Measurements from ENCODE around the gene OXCT1.
A peak's percentile ranks its signal among the peaks of the same experiment; 100 is the strongest.

The OXCT1 gene

DNA sequence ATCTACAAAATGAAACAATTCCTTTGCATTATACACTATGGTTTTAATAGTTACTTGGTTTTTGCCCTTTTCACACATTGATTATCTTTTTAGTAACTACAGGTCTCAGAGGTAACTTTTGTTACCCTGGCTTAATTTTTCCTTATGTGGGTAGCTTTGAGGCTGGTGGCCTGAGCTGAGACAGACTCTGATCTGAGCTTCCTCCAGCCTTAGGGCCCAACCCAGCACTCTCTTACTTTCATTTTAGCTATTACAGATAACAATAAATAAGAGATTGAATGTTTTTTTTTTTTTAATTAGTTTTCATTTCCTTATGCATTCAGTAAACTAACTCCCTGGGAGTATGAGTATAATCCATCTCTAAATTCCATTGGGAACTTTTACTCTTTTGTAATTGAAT, 15.1 kb upstream of the OXCT1 start:
- no peaks in the 10 kb centered on the region for H3K4me1 ChIP-seq (ENCODE audit: control insufficient read depth, insufficient read depth, low read length)
- no peaks in the 10 kb centered on the region for H3K9me3 ChIP-seq (ENCODE audit: control insufficient read depth, low read length)
- no peak overlapping the region for H3K9ac ChIP-seq (ENCODE audit: low read length)
- no peaks in the 10 kb centered on the region for H3K36me3 ChIP-seq (ENCODE audit: control insufficient read depth, insufficient read depth, low read length)
- no peak overlapping the region for H3K4me3 ChIP-seq (ENCODE audit: low read length)
- no peaks in the 10 kb centered on the region for H3K27me3 ChIP-seq (ENCODE audit: control insufficient read depth, insufficient read depth, low read length)

DNA sequence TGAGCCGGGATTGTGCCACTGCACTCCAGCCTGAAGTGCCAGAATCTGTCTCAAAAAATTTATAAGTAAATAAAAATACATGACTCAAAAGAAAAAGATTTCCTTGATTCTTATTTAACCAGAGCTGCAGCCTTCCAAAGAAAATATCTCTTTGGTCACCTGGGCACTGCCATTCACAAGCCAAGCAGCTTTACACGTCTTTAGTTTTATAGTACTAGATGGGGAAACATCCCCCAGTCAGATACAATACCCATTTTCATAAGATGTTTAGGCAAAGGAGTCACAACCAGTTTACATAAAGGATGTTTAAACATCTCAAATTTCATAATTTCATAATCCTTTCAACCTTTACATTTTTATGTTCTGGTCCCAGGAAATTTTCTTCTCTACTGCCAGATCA, 13.7 kb upstream of the OXCT1 start:
- no peaks in the 10 kb centered on the region for H3K9me3 ChIP-seq (ENCODE audit: control insufficient read depth, low read length)
- H3K36me3 ChIP-seq (ENCODE audit: control insufficient read depth, insufficient read depth, low read length), result no peaks in the 10 kb centered on the region
- no peaks in the 10 kb centered on the region for H3K4me1 ChIP-seq (ENCODE audit: control insufficient read depth, insufficient read depth, low read length)
- no peak overlapping the region for H3K4me3 ChIP-seq (ENCODE audit: low read length)
- H3K27me3 ChIP-seq (ENCODE audit: control insufficient read depth, insufficient read depth, low read length), result no peaks in the 10 kb centered on the region
- no peak overlapping the region for H3K9ac ChIP-seq (ENCODE audit: low read length)

DNA sequence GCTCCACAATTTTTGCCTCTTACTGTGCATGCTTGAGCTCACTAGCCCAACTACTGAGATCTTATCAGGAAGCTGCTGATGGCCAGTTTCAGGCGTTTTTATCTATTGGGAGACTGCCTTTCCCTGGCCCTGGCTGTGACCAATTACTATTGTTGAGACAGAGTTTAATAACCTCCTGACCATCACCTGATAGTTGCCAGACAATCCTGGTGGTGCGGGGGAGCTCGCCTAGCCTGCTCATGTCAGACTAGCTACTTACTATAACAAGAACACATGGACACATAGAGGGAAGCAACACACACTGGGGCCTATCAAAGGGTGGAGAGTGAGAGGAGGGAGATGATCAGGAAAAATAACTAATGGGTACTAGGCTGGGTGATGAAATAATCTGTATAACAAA, 13.0 kb upstream of the OXCT1 start:
- Histone ChIP-seq H3K27me3 (ENCODE audit: control insufficient read depth, insufficient read depth, low read length) (no peaks in the 10 kb centered on the region), H3K9me3 (ENCODE audit: control insufficient read depth, low read length) (no peaks in the 10 kb centered on the region), H3K4me1 (ENCODE audit: control insufficient read depth, insufficient read depth, low read length) (no peaks in the 10 kb centered on the region), H3K4me3 (ENCODE audit: low read length) (no peak overlapping the region), H3K36me3 (ENCODE audit: control insufficient read depth, insufficient read depth, low read length) (no peaks in the 10 kb centered on the region), H3K9ac (ENCODE audit: low read length) (no peak overlapping the region)

DNA sequence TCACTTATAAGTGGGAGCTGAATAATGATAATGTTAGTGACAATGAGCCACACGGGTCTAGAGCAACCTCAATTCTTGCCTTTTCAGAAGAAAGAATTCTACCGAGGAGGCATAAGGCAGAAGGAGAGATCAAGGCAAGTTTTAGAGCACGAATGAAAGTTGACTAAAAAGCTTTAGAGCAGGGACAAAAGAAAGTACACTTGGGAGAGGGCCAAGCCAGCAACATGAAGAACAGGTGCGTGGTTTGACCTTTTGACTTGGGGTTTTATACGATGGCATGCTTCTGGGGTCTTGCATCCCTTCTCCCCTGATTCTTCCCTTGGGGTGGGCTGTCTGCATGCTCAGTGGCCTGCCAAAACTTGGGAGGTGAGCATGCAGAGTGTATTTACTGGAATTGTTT, 12.5 kb upstream of the OXCT1 start:
- no peaks in the 10 kb centered on the region for H3K4me1 ChIP-seq (ENCODE audit: control insufficient read depth, insufficient read depth, low read length)
- no peaks in the 10 kb centered on the region for H3K9me3 ChIP-seq (ENCODE audit: control insufficient read depth, low read length)
- H3K27me3 ChIP-seq (ENCODE audit: control insufficient read depth, insufficient read depth, low read length), result no peaks in the 10 kb centered on the region
- no peaks in the 10 kb centered on the region for H3K36me3 ChIP-seq (ENCODE audit: control insufficient read depth, insufficient read depth, low read length)
- H3K9ac ChIP-seq (ENCODE audit: low read length), result no peak overlapping the region
- no peak overlapping the region for H3K4me3 ChIP-seq (ENCODE audit: low read length)

DNA sequence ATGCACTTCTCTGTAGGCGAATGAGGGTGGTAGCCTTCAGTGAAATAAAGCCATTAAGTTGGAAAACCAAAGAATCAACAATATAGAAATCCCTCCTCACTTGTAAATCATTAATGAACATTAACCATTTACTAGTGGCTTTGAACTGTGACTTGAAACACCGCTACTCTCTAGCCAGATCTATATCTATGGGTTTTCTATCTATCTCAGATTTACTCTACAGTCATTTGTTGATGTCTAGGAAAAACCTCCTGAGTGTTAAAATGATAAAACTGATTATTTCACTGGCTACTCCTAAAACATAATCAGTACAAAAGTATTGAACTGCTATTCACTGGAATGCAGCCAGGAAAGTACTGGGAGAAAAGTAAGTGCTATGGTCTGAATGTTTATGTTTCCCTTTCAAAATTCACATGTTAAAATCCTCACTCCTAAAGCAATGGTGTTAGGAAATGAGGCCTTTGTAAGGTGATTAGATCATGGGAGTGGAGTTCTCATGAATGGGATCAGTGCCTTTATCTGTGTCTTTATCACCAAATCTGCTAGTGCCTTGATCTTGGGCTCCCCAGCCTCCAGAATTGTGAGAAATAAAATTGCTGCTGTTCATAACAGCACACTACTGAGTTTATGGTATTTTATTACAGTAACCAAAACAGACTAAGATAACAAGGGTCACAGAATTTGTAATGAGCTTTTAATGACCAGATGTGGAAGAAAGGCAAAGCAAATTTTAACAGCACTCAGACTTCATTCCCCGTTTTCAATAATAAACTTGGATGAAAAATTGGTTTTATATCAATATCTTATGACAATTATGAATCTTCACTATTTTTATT, 8.6 kb upstream of the OXCT1 start:
- no peak overlapping the region for H3K4me3 ChIP-seq (ENCODE audit: low read length)
- no peaks in the 10 kb centered on the region for H3K27me3 ChIP-seq (ENCODE audit: control insufficient read depth, insufficient read depth, low read length)
- no peaks in the 10 kb centered on the region for H3K36me3 ChIP-seq (ENCODE audit: control insufficient read depth, insufficient read depth, low read length)
- no peaks in the 10 kb centered on the region for H3K4me1 ChIP-seq (ENCODE audit: control insufficient read depth, insufficient read depth, low read length)
- no peaks in the 10 kb centered on the region for H3K9me3 ChIP-seq (ENCODE audit: control insufficient read depth, low read length)
- H3K9ac ChIP-seq (ENCODE audit: low read length), result no peak overlapping the region

DNA sequence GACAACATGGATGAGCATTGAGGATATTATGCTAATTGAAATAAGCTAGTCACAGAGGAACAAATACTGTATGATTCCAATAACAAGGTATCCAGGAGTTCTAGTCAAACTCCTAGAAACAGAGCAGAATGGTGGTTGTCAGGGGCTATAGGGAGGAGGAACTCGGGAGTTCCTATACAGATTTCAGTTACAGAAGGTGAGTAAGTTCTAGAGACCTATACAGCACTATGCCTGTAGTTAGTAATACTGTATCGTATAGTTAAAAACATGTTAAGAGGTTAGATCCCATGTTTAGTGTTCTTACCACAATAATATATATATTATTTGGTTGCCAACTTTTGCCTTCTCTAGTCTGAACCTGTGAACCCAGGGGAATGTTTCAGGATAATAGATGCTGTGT, 7.9 kb upstream of the OXCT1 start:
- Histone ChIP-seq H3K9me3 (ENCODE audit: control insufficient read depth, low read length) (no peaks in the 10 kb centered on the region), H3K27me3 (ENCODE audit: control insufficient read depth, insufficient read depth, low read length) (no peaks in the 10 kb centered on the region), H3K9ac (ENCODE audit: low read length) (no peak overlapping the region), H3K36me3 (ENCODE audit: control insufficient read depth, insufficient read depth, low read length) (no peaks in the 10 kb centered on the region), H3K4me1 (ENCODE audit: control insufficient read depth, insufficient read depth, low read length) (no peaks in the 10 kb centered on the region), H3K4me3 (ENCODE audit: low read length) (no peak overlapping the region)

DNA sequence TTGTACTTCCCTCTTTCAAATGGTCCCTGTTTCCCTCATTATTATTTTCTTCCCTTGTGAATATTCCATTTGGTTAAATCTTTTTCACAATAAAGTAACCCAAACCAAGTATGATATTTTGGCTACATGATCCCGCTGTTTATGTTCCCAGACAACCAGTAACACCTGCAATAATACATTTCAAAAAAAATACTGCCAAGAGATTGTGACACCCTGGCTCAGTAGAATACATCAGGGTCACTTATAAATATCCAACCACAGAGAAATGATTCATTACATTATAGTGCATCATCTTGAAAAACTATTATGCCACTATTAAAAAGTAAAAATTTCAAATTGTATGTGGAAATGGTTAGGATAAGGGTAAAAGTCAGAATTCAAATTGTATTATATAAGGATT, 7.2 kb upstream of the OXCT1 start:
- Histone ChIP-seq H3K36me3 (ENCODE audit: control insufficient read depth, insufficient read depth, low read length) (no peaks in the 10 kb centered on the region), H3K9me3 (ENCODE audit: control insufficient read depth, low read length) (no peaks in the 10 kb centered on the region), H3K4me1 (ENCODE audit: control insufficient read depth, insufficient read depth, low read length) (no peaks in the 10 kb centered on the region), H3K4me3 (ENCODE audit: low read length) (no peak overlapping the region), H3K9ac (ENCODE audit: low read length) (no peak overlapping the region), H3K27me3 (ENCODE audit: control insufficient read depth, insufficient read depth, low read length) (no peaks in the 10 kb centered on the region)

DNA sequence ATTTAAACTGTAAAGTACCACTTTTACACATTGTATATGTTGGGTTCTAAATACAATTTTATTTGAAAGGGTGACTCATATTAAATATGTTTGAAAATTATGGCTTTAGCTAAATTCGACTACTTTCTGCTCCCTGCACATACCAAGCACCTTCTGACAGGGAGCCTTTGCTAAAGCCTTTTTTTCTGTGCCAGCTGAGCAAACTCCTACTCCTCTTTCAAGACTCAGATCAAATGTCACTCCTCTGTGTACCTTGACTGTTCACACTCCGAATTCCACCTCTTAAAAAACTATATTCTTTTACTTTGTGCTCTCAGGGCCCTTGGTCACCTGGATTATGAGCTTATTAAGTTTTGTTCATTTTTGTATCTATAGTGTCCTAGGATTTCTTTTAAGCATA, 6.5 kb upstream of the OXCT1 start:
- H3K4me3 ChIP-seq (ENCODE audit: low read length), result no peak overlapping the region

DNA sequence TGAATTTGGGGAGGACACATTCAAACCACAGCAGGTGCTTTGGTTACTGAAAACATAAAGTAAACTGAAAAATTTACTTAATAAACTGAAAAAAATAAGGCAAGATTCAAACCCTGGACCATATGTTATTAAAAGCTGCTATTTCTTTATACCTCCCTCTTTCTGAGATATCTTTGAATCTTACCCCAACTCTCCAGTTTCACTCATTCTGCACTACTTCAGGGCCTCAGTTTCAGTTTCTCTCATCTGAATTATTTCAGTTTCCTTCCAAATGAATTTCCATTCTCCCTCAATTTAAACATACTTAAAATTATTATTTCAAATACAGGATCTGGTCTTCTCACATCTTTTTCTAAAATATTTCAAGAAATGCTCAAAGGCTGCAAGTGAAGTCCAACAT, 4.9 kb upstream of the OXCT1 start:
- H3K4me3 ChIP-seq (ENCODE audit: low read length), result no peak overlapping the region
- H3K9me3 ChIP-seq (ENCODE audit: control insufficient read depth, low read length), result no peaks in the 10 kb centered on the region
- H3K36me3 ChIP-seq (ENCODE audit: control insufficient read depth, insufficient read depth, low read length), result no peaks in the 10 kb centered on the region
- no peaks in the 10 kb centered on the region for H3K27me3 ChIP-seq (ENCODE audit: control insufficient read depth, insufficient read depth, low read length)
- H3K4me1 ChIP-seq (ENCODE audit: control insufficient read depth, insufficient read depth, low read length), result peaks cover 5% of the 10 kb centered on the region
- no peak overlapping the region for H3K9ac ChIP-seq (ENCODE audit: low read length)

More for the DNA sequence above, 6.5 kb upstream of the OXCT1 start:
- H3K9me3 ChIP-seq (ENCODE audit: control insufficient read depth, low read length), result no peaks in the 10 kb centered on the region
- H3K36me3 ChIP-seq (ENCODE audit: control insufficient read depth, insufficient read depth, low read length), result no peaks in the 10 kb centered on the region
- H3K27me3 ChIP-seq (ENCODE audit: control insufficient read depth, insufficient read depth, low read length), result no peaks in the 10 kb centered on the region
- H3K9ac ChIP-seq (ENCODE audit: low read length), result no peak overlapping the region
- no peaks in the 10 kb centered on the region for H3K4me1 ChIP-seq (ENCODE audit: control insufficient read depth, insufficient read depth, low read length)

DNA sequence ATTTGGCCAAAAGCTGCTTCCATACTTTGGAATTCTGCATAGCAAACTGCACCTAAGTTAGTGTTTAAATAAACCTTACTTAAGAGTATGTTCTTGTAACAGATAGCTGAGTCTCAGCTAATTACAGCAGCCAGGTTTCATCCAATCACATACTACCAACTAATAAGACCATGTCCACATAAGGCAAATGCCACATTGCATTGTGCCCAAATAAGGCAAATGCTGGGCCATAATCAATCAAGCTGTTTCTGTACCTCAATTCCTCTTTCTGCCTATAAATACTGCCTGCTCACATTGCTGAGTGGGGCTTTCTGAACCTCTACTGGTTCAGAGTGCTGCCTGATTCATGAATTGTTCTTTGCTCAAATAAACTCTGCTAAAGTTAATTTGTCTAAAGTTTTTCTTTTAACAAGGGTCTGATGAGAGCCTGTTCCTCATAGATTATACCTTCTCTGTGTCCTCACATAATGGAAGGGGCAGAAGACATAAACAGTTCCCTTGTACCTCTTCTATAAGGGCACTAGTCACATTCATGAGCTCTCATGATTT, 4.4 kb upstream of the OXCT1 start:
- no peaks in the 10 kb centered on the region for H3K36me3 ChIP-seq (ENCODE audit: control insufficient read depth, insufficient read depth, low read length)
- H3K4me3 ChIP-seq (ENCODE audit: low read length), result no peak overlapping the region
- no peak overlapping the region for H3K9ac ChIP-seq (ENCODE audit: low read length)
- H3K27me3 ChIP-seq (ENCODE audit: control insufficient read depth, insufficient read depth, low read length), result no peaks in the 10 kb centered on the region
- peaks cover 5% of the 10 kb centered on the region for H3K4me1 ChIP-seq (ENCODE audit: control insufficient read depth, insufficient read depth, low read length)
- H3K9me3 ChIP-seq (ENCODE audit: control insufficient read depth, low read length), result no peaks in the 10 kb centered on the region

DNA sequence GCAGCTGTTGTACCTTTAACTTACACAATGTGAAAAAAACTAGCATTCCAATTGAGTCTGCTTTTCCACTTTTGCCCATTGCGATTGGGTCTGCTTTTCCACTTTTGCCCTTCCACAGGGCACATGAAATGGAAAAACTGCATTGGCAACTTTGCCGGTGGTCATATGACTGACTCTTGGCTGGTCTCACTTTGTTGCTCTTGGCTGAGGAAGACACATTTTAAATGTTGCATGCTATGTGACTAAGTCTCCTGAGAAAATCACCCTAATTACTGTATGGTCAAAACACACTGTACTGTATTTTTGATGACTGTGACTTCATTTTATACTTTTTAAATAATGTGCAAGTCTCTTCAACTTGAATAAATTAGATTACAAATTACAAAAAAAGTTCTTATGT, 1.6 kb upstream of the OXCT1 start:
- no peaks in the 10 kb centered on the region for H3K36me3 ChIP-seq (ENCODE audit: control insufficient read depth, insufficient read depth, low read length)
- no peaks in the 10 kb centered on the region for H3K9me3 ChIP-seq (ENCODE audit: control insufficient read depth, low read length)
- H3K9ac ChIP-seq (ENCODE audit: low read length), result no peak overlapping the region
- H3K4me3 ChIP-seq (ENCODE audit: low read length), result no peak overlapping the region
- peaks cover 5% of the 10 kb centered on the region for H3K4me1 ChIP-seq (ENCODE audit: control insufficient read depth, insufficient read depth, low read length)
- H3K27me3 ChIP-seq (ENCODE audit: control insufficient read depth, insufficient read depth, low read length), result no peaks in the 10 kb centered on the region

DNA sequence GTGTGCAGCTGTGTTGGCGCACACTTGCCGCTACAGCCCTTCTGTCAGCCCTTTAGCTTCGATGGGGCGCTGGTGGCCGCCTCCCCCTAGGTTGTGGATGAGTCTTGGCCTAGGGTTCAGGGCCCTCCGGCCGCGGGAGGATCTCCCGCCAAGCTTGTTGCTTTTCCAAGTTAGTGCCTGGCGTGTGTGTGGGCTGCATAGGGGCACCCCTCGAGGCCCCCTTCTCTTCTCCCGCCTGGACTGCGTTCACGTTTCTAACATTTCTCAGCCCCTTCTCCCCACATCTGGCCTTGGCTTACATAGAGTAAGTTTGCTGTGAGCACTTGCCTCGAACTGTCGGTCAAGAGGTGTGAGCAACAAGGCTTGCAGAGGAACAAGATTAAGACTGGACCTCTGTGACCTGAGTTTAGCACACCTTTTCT, 413 bp upstream of the OXCT1 start:
- no peaks in the 10 kb centered on the region for H3K27me3 ChIP-seq (ENCODE audit: control insufficient read depth, insufficient read depth, low read length)

More for the DNA sequence above, 413 bp upstream of the OXCT1 start:
- Histone ChIP-seq H3K9ac (ENCODE audit: low read length) (peak overlapping the region; percentile 77), H3K4me3 (ENCODE audit: low read length) (peak overlapping the region; percentile 72), H3K36me3 (ENCODE audit: control insufficient read depth, insufficient read depth, low read length) (no peaks in the 10 kb centered on the region), H3K4me1 (ENCODE audit: control insufficient read depth, insufficient read depth, low read length) (peaks cover 5% of the 10 kb centered on the region), H3K9me3 (ENCODE audit: control insufficient read depth, low read length) (no peaks in the 10 kb centered on the region)
